ENCODE data around the gene ANKRD13B. TPM values are rescaled to one million over a fixed set of nuclear protein-coding genes. Genes with fewer than 3 reads are reported as not detected.
"Not testable (repeated sequence)": the region's sequence is repeated elsewhere in the genome, so short reads cannot be mapped to it uniquely, and the experiment has no call there.

ANKRD13B gene
- 7.7 TPM for total RNA-seq

GRCh38 chr17:29592850-29593551, at the start of gene ANKRD13B:
ANKRD13B (plus strand) TSS chr17:29593132; CDS start chr17:29593622, 490 bp downstream.
- DNase-seq (ENCODE audit: low spot score): no peak

GRCh38 chr17:29544066-29544465, 48.9 kb upstream of the ANKRD13B start:
- DNase-seq (ENCODE audit: low spot score): no peak

GRCh38 chr17:29546085-29546484, 46.8 kb upstream of the ANKRD13B start:
- no peak for DNase-seq (ENCODE audit: low spot score)

GRCh38 chr17:29546830-29547229, 46.1 kb upstream of the ANKRD13B start:
- DNase-seq (ENCODE audit: low spot score): no peak

GRCh38 chr17:29549177-29549923, 43.6 kb upstream of the ANKRD13B start:
- no peak for DNase-seq (ENCODE audit: low spot score)

GRCh38 chr17:29555840-29556239, 37.1 kb upstream of the ANKRD13B start:
- DNase-seq (ENCODE audit: low spot score): no peak

GRCh38 chr17:29557085-29557738, 35.7 kb upstream of the ANKRD13B start:
- no peak for DNase-seq (ENCODE audit: low spot score)

GRCh38 chr17:29557739-29558116, 35.2 kb upstream of the ANKRD13B start:
- DNase-seq (ENCODE audit: low spot score): no peak

GRCh38 chr17:29558139-29558538, 34.8 kb upstream of the ANKRD13B start:
- DNase-seq (ENCODE audit: low spot score): not testable (repeated sequence)

GRCh38 chr17:29559640-29560039, 33.3 kb upstream of the ANKRD13B start:
- DNase-seq (ENCODE audit: low spot score): no peak

- DNase-seq (ENCODE audit: low spot score): no peak
Observed at GRCh38 chr17:29560316-29560715, 32.6 kb upstream of the ANKRD13B start.

- no peak for DNase-seq (ENCODE audit: low spot score)
Observed at GRCh38 chr17:29561554-29562517, 31.1 kb upstream of the ANKRD13B start.

GRCh38 chr17:29562615-29563014, 30.3 kb upstream of the ANKRD13B start:
- no peak for DNase-seq (ENCODE audit: low spot score)

GRCh38 chr17:29563816-29564215, 29.1 kb upstream of the ANKRD13B start:
- no peak for DNase-seq (ENCODE audit: low spot score)

GRCh38 chr17:29565643-29566472, 27.1 kb upstream of the ANKRD13B start:
- DNase-seq (ENCODE audit: low spot score): peak; percentile 54

GRCh38 chr17:29566473-29567303, 26.2 kb upstream of the ANKRD13B start, which contains the start of gene ABHD15:
ABHD15 (minus strand) TSS chr17:29567037; CDS start chr17:29566966, 71 bp downstream.
- DNase-seq (ENCODE audit: low spot score): peak; percentile 75

GRCh38 chr17:29567304-29567553, 25.7 kb upstream of the ANKRD13B start:
- no peak for DNase-seq (ENCODE audit: low spot score)

- peak; percentile 76 for DNase-seq (ENCODE audit: low spot score)
Observed at GRCh38 chr17:29567554-29568330, 25.2 kb upstream of the ANKRD13B start.

Measured in ureter (tissue), 1 donor.